GM19455 (cell line): ENCODE measurements around the gene SMIM14.
A peak's percentile ranks its signal among the peaks of the same experiment; 100 is the strongest.
"Not testable (repeated sequence)": the region's sequence is repeated elsewhere in the genome, so short reads cannot be mapped to it uniquely, and the experiment has no call there.

Source experiments
- ATAC-seq: cut with Tn5 transposase; IDR thresholded peaks from one replicate; pipeline ENCODE4 v1.9.1; 2021; ENCODE audit not compliant: unreplicated experiment

Gene SMIM14

GRCh38 chr4:39648213-39648612, 9.5 kb upstream of the SMIM14 start:
- ATAC-seq = no peak

- ATAC-seq = no peak
Observed at GRCh38 chr4:39642885-39643552, 4.4 kb upstream of the SMIM14 start.

- ATAC-seq = no peak
Observed at GRCh38 chr4:39641451-39641850, 2.8 kb upstream of the SMIM14 start.

- ATAC-seq = peak; percentile 20
Observed at GRCh38 chr4:39637586-39638353, 895 bp downstream of the SMIM14 start.

GRCh38 chr4:39637221-39637585, 1.5 kb downstream of the SMIM14 start:
- no peak for ATAC-seq

- ATAC-seq = no peak
Observed at GRCh38 chr4:39636531-39637184, 2.0 kb downstream of the SMIM14 start.

GRCh38 chr4:39635023-39635422, 3.6 kb downstream of the SMIM14 start:
- no peak for ATAC-seq

GRCh38 chr4:39631700-39632079, 7.0 kb downstream of the SMIM14 start:
- ATAC-seq = no peak

GRCh38 chr4:39627413-39627812, 11.3 kb downstream of the SMIM14 start:
- ATAC-seq = no peak

GRCh38 chr4:39626913-39627312, 11.8 kb downstream of the SMIM14 start:
- no peak for ATAC-seq

- peak; percentile 65 for ATAC-seq
Observed at GRCh38 chr4:39626261-39626660, 12.4 kb downstream of the SMIM14 start.

GRCh38 chr4:39621582-39621981, 17.1 kb downstream of the SMIM14 start:
- no peak for ATAC-seq

GRCh38 chr4:39620551-39621313, 17.9 kb downstream of the SMIM14 start:
- ATAC-seq = no peak

- no peak for ATAC-seq
Observed at GRCh38 chr4:39617534-39617933, 21.1 kb downstream of the SMIM14 start.

GRCh38 chr4:39616651-39617050, 22.0 kb downstream of the SMIM14 start:
- no peak for ATAC-seq

GRCh38 chr4:39616112-39616511, 22.6 kb downstream of the SMIM14 start:
- not testable (repeated sequence) for ATAC-seq

- no peak for ATAC-seq
Observed at GRCh38 chr4:39614487-39615162, 24.0 kb downstream of the SMIM14 start.

GRCh38 chr4:39613093-39613656, 25.5 kb downstream of the SMIM14 start:
- ATAC-seq = no peak

- ATAC-seq = peak; percentile 92
Observed at GRCh38 chr4:39609454-39609931, 29.2 kb downstream of the SMIM14 start.

- ATAC-seq = no peak
Observed at GRCh38 chr4:39608451-39608850, 30.2 kb downstream of the SMIM14 start.
